ENCODE measurements around the gene METTL1.
A peak's percentile ranks its signal among the peaks of the same experiment; 100 is the strongest.

- TF ChIP-seq CTCF (IDR thresholded peaks at IDR 0.05): peak in 1 of 3 experiments; percentile 39
- TF ChIP-seq POLR2AphosphoS5 (IDR thresholded peaks at IDR 0.05): no peak
Measured at GRCh38 chr12:57737467-57738460, 34.1 kb downstream of the METTL1 start.

All from esophagus muscularis mucosa (tissue), 3 donors.